ENCODE data around the gene TCF19. TPM values are rescaled to one million over a fixed set of nuclear protein-coding genes. Genes with fewer than 3 reads are reported as not detected.

The TCF19 gene
- total RNA-seq, 4 donors from 2014 or later = 1.1 to 4.9 (median 3.6) TPM

DNA sequence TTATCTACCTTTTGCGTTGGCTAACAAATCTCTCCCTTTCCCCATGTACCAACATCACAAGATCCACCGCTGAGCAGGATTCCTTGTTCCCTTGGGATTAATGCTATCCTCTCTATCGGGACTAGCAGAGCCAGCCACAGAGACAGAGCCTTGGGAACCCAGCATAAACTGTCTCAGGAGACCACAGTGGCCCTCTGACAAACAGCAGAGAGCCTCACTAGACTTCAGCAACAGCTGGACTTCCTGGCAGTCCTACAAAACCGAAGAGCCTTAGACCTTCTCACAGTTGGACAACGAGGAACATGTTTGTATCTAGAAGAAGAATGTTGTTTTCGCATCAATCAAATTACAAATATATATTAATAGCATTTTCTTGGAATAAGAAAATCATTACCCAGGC is 51.7 kb downstream of the TCF19 start:
- TF ChIP-seq, protein P1, sequence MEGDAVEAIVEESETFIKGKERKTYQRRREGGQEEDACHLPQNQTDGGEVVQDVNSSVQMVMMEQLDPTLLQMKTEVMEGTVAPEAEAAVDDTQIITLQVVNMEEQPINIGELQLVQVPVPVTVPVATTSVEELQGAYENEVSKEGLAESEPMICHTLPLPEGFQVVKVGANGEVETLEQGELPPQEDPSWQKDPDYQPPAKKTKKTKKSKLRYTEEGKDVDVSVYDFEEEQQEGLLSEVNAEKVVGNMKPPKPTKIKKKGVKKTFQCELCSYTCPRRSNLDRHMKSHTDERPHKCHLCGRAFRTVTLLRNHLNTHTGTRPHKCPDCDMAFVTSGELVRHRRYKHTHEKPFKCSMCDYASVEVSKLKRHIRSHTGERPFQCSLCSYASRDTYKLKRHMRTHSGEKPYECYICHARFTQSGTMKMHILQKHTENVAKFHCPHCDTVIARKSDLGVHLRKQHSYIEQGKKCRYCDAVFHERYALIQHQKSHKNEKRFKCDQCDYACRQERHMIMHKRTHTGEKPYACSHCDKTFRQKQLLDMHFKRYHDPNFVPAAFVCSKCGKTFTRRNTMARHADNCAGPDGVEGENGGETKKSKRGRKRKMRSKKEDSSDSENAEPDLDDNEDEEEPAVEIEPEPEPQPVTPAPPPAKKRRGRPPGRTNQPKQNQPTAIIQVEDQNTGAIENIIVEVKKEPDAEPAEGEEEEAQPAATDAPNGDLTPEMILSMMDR (IDR thresholded peaks at IDR 0.05; ENCODE audit: low read depth) = no peak

- TF ChIP-seq, protein P1 (IDR thresholded peaks at IDR 0.05; ENCODE audit: low read depth) = no peak
Measured at GRCh38 chr6:31210741-31211532, 52.5 kb downstream of the TCF19 start.

Small RNA genes within 50 kb of the gene (small RNA-seq; reads per million reads assigned to genes)
- gene POLR2LP1 = not detected

Other genes starting within 250 kb of the TCF19 start
- gene VARS2, start 244.4 kb upstream of the TCF19 start, total RNA-seq = 10 to 100 TPM in 2 of 4 donors, 1 to 10 TPM in 2; 9.1 to 40.3 (median 10.8) TPM
- gene SFTA2, start 226.4 kb upstream of the TCF19 start, total RNA-seq = not detected
- gene MUCL3, start 217.6 kb upstream of the TCF19 start, total RNA-seq = not detected
- not detected for gene MUC21, start 174.9 kb upstream of the TCF19 start, total RNA-seq
- not detected for gene MUC22, start 148.1 kb upstream of the TCF19 start, total RNA-seq
- gene C6orf15, start 46.0 kb upstream of the TCF19 start, total RNA-seq = not detected
- under 1 TPM; 0.33 to 0.94 (median 0.50) TPM for gene PSORS1C1, start 43.8 kb upstream of the TCF19 start, total RNA-seq
- not detected for gene CDSN, start 38.1 kb upstream of the TCF19 start, total RNA-seq
- gene PSORS1C2, start 19.5 kb upstream of the TCF19 start, total RNA-seq = not detected
- gene CCHCR1, start 787 bp upstream of the TCF19 start, total RNA-seq = 10 to 100 TPM in 2 of 4 donors, 1 to 10 TPM in 2; 2.4 to 26.2 (median 9.8) TPM
- 1 to 10 TPM in 1 of 4 donors, under 1 TPM in 1, not detected in 2; 0.17 to 5.5 TPM for gene POU5F1, start 12.1 kb downstream of the TCF19 start, total RNA-seq
- gene HLA-C, start 113.5 kb downstream of the TCF19 start, total RNA-seq = 100 to 1,000 TPM; 103 to 691 (median 453) TPM
- 1,000 to 10,000 TPM in 2 of 4 donors, 100 to 1,000 TPM in 2; 568 to 1,906 (median 1,383) TPM for gene HLA-B, start 198.6 kb downstream of the TCF19 start, total RNA-seq
- 10 to 100 TPM; 13.4 to 23.5 (median 15.9) TPM for gene MICA, start 245.0 kb downstream of the TCF19 start, total RNA-seq